Hematopoietic multipotent progenitor cell treated with erythropoietin and hydrocortisone succinate and interleukin-3 and kit ligand, for 8 days (in vitro differentiated cells): ENCODE measurements around the gene EP400.
A peak's percentile ranks its signal among the peaks of the same experiment; 100 is the strongest.
"Not testable (repeated sequence)": the region's sequence is repeated elsewhere in the genome, so short reads cannot be mapped to it uniquely, and the experiment has no call there.

Experiments used
- DNase-seq: peaks from one replicate; pipeline ENCODE4 v3.0.0-alpha.2; 2015

The EP400 gene

DNA sequence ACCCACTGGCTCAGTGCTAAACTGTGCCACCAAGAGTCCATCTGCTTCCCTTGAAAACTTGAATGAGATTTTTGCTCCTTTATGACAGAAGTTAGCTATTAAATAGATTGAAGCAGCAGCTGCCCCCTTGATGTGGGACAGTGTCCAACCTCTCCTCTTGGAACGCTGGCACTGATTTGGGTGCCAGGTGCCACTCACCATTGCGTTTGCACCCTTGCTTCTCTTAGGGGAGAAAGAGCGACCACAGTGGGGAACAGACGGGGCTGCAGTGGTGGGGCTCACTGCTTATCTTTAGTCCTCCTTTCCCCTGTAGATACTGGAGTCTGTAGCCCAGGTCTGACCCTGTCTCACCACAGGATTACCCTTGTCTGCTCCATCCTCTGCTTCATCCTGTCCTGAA lies 9.4 kb downstream of the EP400 start:
- no peak for DNase-seq

DNA sequence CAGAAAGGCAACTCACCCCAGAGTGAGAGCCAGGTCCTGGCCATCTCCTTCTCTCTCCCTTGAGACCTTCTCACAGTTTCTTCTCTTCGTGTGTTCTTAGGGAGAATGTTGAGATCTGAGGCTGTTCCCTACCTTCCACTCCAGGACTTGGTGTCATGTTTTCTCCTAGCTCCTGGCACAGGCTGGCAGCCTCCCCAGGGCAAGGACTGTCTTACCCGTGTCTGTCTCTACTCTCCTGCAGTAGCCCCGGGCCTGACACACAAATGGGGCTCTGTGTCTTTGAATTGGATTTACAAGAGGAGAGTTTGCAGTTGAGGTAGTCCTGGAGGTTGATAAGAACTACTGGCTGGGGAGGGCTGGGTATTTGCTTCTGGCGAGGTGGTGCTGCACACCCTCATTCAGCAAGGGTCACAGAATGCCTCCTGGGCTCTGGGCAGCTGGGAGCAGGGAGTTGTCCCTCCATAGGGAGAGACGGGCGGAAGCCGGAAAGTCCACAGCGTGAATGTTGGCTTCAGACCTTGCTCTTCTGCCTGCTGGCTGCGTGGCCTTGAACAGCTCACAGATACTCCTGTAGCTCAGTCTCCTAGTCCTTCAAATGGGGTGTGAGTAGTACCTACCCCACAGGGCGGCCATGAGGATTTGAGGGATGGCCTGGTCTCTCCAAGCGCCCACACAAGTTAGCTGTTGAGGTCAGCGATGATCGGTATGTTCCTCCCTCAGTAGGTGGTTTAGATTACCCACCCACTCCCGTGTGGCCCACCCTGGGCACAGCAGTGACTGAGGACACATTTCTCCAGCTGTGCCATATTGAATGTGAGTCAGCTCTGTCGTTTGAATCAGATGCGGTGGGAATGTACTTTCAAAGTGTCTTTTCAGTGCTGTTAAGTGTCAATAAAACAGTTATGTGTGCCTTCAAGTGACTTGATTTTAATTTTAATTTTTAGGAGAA lies 10.2 kb downstream of the EP400 start:
- no peak for DNase-seq

DNA sequence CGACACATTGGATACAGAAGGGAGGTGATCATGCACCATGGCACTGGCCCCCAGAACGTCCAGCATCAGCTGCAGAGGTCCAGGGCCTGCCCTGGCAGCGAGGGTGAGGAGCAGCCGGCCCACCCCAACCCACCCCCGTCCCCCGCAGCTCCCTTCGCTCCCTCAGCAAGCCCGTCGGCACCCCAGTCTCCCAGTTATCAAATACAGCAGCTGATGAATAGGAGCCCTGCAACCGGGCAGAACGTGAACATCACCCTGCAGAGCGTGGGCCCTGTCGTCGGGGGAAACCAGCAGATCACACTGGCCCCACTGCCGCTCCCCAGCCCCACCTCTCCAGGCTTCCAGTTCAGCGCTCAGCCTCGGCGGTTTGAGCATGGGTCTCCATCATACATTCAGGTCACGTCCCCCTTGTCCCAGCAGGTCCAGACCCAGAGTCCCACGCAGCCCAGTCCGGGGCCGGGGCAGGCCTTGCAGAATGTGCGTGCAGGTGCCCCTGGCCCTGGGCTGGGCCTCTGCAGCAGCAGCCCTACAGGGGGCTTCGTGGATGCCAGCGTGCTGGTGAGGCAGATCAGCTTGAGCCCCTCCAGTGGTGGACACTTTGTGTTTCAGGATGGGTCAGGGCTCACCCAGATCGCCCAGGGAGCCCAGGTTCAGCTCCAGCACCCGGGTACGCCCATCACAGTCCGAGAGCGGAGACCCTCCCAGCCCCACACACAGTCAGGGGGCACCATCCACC lies 11.0 kb downstream of the EP400 start:
- not testable (repeated sequence) for DNase-seq

DNA sequence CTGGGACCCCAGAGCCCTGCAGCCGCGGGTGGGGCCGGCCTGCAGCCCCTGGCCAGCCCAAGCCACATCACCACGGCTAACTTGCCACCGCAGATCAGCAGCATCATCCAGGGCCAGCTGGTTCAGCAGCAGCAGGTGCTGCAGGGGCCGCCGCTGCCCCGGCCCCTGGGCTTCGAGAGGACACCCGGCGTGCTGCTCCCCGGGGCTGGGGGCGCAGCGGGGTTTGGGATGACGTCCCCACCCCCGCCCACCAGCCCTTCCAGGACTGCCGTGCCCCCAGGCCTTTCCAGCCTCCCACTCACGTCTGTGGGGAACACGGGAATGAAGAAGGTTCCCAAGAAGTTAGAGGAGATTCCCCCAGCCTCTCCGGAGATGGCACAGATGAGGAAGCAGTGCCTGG lies 11.6 kb downstream of the EP400 start:
- DNase-seq: not testable (repeated sequence)

DNA sequence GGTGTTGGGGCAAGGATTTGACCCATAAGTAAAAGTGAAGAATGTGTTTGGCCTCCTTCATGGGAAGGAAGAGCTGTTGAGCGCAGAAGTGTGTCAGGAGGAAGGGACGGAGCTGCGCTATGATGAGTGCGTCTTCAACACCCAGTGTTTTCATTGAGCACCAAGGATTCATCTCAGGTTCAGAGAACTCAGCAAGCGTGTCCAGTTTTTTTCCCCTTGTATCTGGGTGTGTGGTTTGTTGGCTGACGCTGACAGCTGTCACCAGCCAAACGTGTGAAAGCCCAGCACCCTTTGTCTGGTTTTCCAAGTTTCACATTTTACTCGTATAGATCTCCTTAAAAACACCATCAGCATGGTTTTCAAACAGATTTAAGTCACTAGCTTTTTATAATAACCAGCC lies 12.3 kb downstream of the EP400 start:
- no peak for DNase-seq

DNA sequence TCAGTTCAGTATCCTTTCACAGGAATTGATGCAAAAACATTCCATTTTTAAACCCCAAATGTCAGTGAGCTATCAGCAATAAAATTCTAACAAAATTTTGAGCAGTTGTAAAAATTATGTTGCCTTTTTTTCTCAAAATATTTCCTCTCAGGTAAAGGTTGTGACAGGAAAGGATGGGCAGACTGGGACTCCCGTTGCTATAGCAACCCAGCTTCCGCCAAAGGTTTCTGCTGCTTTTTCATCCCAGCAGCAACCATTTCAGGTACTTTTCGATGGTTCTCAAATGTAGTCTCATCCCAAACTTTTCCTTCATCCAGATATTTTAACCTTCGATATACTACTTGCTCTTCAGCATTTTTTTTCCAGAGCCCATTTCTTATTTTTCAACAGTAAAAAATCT lies 13.6 kb downstream of the EP400 start:
- no peak for DNase-seq

DNA sequence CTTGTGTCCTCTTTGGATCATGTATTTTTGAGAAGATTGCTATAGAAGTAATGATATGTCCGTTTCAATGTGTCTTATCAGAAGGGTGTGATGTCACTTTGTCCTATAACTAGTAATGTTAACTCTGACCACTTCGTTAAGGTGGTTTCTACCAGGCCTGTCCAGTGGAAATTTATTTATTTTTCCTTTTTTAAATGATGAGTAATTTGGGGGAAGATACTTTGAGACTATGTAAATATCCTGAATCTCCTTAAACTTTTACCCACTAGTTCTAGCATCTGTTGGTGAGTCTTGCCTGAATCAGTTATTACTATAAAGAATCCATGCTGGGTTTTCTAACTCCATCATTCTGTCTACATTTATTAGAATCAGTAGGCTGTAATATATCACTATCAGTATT lies 15.3 kb downstream of the EP400 start:
- no peak for DNase-seq

DNA sequence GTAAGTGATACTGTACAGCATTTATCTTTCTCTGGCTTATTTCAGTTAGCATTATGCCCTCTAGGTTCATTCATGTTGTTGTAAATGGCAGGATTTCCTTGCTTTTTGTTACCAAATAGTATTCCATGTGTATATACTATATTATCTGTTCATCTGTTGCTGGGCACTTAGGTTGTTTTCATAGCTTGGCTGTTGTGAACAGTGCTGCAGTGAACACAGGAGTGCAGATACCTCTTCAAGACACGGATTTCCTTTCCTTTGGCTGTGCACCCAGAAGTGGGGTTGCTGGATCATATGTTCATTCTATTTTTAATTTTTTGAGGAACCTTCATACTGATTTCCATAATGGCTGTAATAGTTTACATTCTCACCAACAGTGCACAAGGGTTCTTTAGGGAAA lies 21.5 kb downstream of the EP400 start:
- DNase-seq: no peak

DNA sequence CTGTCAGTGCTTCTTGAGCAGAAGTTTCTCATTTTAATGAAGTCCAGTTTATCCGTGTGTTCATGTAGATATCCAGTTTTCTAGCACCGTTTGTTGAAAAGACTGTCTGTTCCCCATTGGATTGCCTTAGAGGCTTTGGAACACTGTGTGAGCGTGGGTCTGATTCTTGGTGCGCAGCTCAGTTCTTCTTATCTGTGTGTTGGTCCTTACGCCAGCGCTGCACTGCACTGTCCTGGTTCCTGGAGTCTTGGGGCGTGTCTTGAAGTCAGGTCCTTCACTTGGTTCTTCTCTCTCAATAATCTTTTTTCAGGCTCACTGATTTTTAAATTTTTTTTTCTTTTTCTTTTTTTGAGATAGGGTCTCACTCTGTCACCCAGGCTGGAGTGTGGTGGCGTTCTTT lies 25.5 kb downstream of the EP400 start:
- DNase-seq: no peak

DNA sequence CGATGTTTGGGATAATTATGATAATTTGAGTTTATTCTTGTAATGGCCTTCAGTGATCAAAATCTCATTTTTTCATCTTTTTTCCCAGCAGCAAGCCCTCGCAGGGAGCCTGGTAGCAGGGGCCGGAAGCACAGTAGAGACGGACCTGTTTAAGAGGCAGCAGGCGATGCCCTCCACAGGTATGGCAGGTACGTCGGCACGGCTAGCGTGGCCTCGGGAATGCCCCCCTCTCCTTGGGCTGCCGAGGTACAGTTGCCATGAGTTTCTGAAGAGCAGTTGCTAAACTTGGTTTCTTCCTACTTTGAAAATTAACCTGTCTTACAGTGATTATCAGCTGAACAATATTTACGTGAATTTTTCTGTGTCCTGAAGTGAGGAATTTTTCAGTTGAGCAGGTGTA lies 29.9 kb downstream of the EP400 start:
- no peak for DNase-seq

DNA sequence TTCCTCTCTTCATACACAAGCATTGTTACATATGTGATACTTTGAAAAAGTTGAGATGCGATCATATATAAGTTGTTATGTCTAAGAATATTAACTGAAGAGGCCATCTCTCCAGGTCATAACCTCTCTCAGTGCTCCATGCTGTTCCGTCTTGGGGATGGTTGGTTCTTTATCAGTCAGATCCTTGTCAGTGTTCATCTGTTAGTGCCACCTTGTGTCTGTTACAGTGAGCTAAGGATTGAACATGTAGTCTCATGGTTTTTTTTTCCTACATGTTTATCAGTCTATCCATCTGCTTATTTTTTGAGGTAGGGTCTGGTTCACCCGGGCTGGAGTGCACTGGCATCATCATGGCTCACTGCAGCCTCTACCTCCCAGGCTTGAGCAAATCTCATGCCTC lies 30.5 kb downstream of the EP400 start:
- peak; percentile 49 for DNase-seq

DNA sequence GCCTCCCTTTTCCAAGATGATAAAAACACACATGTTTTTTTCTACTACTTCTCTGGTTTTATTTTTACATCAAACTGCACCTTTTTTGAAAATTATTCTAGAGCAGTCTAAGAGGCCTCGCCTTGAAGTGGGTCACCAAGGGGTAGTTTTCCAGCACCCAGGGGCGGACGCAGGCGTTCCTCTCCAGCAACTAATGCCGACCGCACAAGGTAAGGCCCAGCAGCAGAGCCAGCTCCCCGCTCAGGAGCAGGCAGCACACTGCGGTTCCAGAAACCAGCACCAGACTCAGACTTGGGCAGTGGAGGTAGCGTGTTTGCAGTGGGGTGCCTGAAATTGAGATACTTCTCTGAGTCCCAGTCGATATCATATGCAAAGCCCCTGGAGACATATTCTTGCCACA lies 31.6 kb downstream of the EP400 start:
- no peak for DNase-seq

DNA sequence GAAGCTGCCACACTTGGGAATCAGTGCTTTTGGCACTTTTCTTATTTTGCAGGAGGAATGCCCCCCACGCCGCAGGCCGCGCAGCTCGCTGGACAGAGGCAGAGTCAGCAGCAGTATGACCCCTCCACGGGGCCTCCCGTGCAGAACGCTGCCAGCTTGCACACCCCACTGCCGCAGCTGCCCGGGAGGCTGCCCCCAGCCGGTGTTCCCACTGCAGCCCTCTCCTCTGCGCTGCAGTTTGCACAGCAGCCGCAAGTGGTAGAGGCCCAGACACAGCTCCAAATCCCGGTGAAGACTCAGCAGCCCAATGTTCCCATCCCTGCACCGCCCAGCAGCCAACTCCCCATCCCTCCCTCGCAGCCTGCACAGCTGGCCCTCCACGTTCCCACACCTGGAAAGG lies 32.3 kb downstream of the EP400 start:
- no peak for DNase-seq

DNA sequence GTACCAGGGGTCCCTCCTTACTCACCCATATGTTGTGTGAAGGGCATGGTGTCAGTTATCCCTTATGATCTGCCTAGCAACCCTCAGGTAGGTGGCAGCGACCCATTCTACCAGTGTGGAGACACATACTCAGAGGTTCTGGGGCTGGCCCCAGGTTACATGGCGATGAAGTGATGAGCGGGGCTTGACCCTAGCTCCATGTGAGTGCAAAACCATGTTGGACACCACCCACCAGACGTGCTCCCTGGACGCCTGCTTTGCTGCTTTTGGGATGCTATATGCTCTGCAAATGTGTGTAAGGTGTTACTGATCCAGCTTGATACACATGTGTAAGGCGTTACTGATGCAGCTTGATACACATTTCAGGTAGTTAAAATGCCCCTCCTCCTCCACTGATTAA lies 33.3 kb downstream of the EP400 start:
- no peak for DNase-seq

DNA sequence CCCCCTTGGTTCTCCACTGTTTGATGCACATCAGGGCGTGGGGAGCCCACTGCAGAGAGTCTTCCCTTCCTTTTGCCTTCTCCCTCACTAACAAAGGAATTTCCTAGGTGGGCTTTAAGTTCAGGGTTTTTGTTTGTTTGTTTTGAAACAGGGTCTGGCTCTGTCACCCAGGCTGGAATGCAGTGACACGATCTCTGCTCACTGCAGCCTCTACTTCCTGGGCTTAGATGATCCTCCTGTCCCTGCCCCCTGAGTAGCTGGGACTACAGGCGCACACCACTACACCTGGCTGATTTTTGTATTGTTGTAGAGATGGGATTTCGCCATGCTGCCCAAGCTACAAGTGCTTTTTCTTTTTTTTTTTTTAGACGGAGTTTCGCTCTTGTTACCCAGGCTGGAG lies 33.8 kb downstream of the EP400 start:
- DNase-seq: no peak

DNA sequence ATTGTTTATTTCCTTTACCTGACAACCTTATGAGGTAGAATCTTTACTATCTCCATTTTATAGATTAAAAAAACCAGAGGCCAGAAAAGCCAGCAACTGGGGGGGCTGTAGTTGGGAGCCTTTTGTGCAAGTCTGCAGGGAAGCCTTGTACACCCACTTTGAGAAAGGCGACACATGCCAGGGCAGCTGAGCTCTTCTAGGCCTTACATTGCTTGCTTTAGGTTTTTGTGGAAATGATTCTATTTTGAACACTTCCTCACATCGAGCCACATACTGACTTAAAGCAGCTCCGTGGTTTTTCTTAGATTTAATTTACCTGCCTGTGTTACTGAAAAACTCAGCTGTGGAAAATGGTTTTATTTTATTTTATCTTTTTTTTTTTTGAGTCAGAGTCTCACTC lies 34.6 kb downstream of the EP400 start:
- no peak for DNase-seq

DNA sequence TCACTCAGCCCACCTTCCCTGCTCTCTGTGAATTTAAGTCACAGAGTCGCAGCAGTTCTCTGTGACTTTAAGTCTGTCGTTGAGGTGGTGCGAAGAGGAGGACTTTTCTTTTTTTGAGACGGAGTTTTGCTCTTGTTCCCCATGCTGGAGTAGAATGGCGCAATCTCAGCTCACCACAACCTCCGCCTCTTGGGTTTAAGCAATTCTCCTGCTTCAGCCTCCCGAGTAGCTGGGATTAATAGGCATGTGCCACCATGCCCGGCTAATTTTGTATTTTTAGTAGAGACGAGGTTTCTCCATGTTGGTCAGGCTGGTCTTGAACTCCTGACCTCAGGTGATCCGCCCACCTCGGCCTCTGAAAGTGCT lies 35.8 kb downstream of the EP400 start:
- DNase-seq: not testable (repeated sequence)

DNA sequence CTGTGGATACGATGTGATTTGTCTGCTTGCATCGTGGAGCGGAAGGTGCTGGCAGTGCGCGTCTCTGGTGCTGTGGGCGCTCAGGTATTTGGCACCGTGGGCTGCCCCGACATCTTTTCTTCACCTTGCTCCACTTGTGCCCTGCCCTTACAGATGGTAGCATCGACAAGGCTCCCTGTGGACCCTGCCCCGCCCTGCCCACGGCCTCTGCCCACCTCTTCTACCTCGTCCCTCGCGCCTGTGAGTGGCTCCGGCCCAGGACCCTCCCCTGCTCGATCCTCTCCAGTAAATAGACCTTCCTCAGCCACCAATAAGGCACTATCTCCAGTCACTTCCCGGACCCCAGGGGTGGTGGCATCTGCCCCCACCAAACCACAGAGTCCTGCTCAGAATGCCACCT lies 36.6 kb downstream of the EP400 start:
- DNase-seq: no peak

DNA sequence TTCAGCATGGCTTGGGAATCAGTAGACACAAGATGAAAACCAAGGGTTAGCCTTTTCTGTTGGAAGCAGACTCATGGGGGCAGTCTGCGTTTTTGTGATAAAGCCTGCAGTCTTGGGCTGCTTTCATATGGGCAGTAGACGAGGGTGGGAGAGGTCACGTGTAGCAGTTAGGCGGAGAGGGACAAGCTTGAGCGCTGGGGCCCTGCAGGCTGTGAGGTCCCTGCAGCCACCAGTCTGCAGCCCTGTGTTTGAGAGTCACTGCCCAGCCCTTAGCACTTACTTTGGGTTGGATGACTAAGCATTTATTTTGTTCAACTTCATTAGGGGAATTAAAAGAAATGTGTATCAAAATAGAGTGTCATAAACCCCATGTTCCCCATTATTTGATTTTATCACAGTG lies 37.2 kb downstream of the EP400 start:
- peak; percentile 94 for DNase-seq

DNA sequence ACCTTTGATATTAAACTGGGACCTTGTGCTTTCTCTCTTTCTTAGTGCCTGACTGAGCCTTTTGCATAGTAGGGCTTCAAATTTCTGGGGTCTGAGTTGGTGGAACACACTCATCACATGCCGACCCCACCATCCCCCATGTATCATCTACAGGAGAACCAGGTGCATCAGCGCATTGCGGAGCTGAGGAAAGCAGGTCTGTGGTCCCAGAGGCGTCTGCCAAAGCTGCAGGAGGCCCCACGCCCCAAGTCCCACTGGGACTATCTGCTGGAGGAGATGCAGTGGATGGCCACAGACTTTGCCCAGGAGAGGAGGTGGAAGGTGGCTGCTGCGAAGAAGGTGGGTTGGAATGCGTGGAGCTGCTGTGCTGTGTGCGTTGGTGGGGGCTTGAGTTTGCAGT lies 37.8 kb downstream of the EP400 start:
- DNase-seq: no peak

DNA sequence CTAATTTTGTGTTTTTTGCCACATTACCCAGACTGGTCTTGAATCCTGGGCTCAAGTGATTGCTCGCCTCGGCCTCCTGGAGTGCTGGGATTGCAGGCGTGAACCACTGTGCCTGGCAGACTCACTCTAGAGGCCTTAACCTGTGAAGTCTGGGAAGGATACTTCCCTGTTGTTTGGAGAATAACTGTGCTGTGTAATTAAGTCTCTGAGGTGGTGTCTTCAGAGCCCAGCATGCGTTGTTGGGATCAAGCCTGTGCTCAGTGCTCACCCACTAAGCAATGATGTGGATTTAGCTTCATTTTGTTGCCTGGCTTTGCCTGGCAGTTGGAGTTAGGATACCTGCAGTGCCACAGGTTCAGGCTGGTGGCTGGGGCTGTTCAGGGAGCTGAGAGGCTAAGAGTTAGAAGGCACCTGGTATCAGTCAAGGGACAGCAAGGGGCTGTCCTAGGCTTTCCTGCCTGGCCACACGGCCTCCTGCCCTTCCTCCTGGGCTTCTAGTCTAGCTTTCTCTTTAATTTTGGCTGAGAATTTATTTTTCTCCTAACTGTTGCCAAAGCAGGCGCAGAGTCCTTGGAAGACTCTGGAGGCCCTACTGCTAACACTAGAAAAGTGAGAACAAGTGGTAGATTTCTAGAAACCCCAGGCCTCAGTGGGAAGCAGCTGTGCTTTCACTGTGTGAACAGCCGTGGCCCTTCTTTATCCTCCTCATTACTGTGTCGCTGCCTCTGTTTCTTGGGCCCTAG lies 38.5 kb downstream of the EP400 start:
- DNase-seq: no peak

DNA sequence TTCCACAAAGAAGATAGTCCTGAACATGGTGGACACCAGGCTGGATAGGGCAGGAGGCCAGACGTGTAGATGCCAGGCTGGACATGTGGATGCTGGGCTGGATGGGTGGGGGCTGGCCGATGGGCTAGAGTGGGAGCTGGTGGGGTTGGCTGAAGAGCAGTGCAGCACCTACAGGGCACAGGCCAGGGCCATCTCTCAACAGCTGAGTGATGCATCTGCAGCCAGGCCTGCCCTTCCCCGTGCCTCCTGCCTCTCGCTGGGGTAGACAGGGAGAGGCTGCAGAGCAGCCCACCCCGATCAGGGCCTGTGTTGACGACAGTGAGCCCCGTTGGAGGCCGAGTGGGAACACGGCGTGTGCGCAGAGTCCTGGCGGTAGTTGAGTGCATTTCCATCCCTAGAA lies 39.3 kb downstream of the EP400 start:
- DNase-seq: no peak

DNA sequence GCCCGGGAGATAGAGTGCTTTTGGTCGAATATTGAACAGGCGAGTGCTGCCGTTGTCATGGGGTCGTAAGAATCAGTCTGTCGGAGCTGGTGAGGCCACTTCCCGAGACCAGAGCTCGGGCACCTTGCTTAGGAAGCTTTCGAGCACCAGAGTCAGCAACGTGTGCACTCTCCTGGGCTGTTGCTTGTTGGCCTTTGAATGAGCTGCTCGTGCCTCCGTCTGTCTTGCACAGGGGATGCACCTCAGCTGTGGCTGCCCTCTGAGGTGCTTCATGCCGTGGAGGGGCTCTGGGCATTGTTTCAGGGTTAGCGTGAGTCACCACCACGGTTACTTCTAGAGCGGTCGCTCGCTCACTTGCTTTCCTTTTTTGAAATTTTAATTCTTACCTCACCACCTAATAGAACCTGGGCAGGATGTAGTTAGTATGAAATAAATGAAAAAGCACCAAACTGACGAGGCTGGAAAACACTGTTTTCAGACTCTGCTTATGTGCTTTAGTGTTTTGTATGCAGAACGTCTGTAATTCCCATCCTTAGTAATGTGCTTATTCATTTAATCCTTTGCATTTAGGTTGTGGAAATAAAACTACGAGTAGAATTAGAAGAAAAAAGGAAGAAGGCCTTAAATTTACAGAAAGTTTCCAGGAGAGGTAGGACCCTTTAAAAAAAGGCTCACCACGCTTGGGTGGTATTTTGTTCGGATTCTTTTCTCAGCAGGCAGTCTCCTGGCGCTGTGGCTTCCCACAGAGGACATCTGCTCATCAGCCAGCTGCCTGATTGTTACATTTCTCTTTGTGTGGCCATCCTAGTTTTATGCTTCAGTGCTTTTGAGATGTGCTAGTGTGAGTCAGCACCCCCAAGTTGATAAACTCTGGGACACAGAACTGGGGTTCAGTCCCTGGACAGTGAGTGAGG lies 40.6 kb downstream of the EP400 start:
- DNase-seq: no peak
